DOHH2 (cell line): ENCODE data around the gene DAAM1.

Source experiments
- H3F3A ChIP-seq: fragments of 200-600 bp; sonication (generic), shearing (Covaris generic); 2 replicates; pipeline ENCODE4 v1.6.0; 2016; ENCODE audit warnings: antibody characterized with exemption, mild to moderate bottlenecking; ENCODE audit not compliant: control insufficient read depth, insufficient read depth
- H3K27ac ChIP-seq: fragments of 200-600 bp; sonication (generic); 2 replicates; pipeline ENCODE4 v1.5.1; 2014; ENCODE audit warnings: low read depth, mild to moderate bottlenecking, low read length, moderate library complexity
- H3K27me3 ChIP-seq: fragments of 200-600 bp; sonication (generic); 2 replicates; pipeline ENCODE4 v1.6.1; 2014; ENCODE audit warnings: mild to moderate bottlenecking, low read length, mixed read lengths; ENCODE audit not compliant: control insufficient read depth
- H3K36me3 ChIP-seq: fragments of 200-600 bp; sonication (generic); 2 replicates; pipeline ENCODE4 v1.6.1; 2014; ENCODE audit warnings: mild to moderate bottlenecking, low read length, moderate library complexity, mixed read lengths; ENCODE audit not compliant: control insufficient read depth
- H3K4me1 ChIP-seq: fragments of 200-600 bp; sonication (generic); 2 replicates; pipeline ENCODE4 v1.6.1; 2014; ENCODE audit warnings: mild to moderate bottlenecking, low read length, mixed read lengths; ENCODE audit not compliant: control insufficient read depth
- H3K4me2 ChIP-seq: fragments of 200-600 bp; sonication (generic); 2 replicates; pipeline ENCODE4 v1.6.0; 2014; ENCODE audit warnings: mild to moderate bottlenecking, low read length, moderate library complexity
- H3K4me3 ChIP-seq: fragments of 200-600 bp; sonication (generic); 2 replicates; pipeline ENCODE4 v1.5.1; 2014; ENCODE audit warnings: mild to moderate bottlenecking, low read length, mixed read lengths
- H3K79me2 ChIP-seq: fragments of 200-600 bp; sonication (generic); 2 replicates; pipeline ENCODE4 v1.6.1; 2014; ENCODE audit warnings: mild to moderate bottlenecking, low read length, mixed read lengths; ENCODE audit not compliant: control insufficient read depth
- H3K9me2 ChIP-seq: fragments of 200-600 bp; sonication (generic); replicated peaks from 2 replicates; pipeline ENCODE4 v1.6.1; 2014; ENCODE audit warnings: mild to moderate bottlenecking, low read length, mixed read lengths; ENCODE audit not compliant: control insufficient read depth
- H3K9me3 ChIP-seq: fragments of 200-600 bp; sonication (generic); 2 replicates; pipeline ENCODE4 v1.6.1; 2014; ENCODE audit warnings: antibody characterized with exemption, low read length, mixed read lengths; ENCODE audit not compliant: control insufficient read depth, insufficient read depth
- H4K20me1 ChIP-seq: fragments of 200-600 bp; sonication (generic); 2 replicates; pipeline ENCODE4 v1.6.0; 2014; ENCODE audit warnings: low read depth, mild to moderate bottlenecking, antibody characterized with exemption, low read length, moderate library complexity; ENCODE audit not compliant: control insufficient read depth, insufficient read depth
- EZH2phosphoT487 ChIP-seq: fragments of 200-600 bp; sonication (generic); IDR thresholded peaks from 2 replicates; pipeline ENCODE4 v1.6.1; 2017; ENCODE audit warnings: borderline replicate concordance, mild to moderate bottlenecking, antibody characterized with exemption, low read length, moderate library complexity, mixed read lengths
- TF ChIP-seq, protein P1 (sequence below): fragments of 200-600 bp; sonication (generic); IDR thresholded peaks from one replicate; pipeline ENCODE4 v1.5.1; 2014; ENCODE audit warnings: antibody characterized with exemption, mild to moderate bottlenecking, low read depth, low read length; ENCODE audit not compliant: poor library complexity, severe bottlenecking

The DAAM1 gene

DNA sequence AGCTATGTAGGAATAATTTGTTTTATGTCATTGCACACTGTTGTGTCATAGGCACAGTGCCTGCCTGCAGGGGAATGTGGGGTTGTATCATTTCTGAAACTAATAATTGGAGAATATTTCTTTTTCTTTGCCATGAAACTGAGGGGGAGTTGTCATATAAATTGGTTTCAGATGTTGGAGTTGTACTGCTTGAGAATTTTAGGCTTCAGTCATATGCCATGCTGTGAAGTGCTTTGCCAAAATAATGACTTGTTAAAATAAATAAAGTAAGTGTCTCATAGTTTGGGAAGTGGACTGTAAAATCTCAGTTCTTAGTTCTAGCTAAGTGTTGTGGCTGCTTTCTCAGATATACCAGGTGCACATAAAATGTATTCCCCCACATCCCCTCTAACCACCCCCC is 116.8 kb downstream of the DAAM1 start:
- no peak overlapping the region for H3K27ac ChIP-seq
- H3K9me3 ChIP-seq, result no peaks in the 10 kb centered on the region
- H3F3A ChIP-seq, result 0 out of 2 replicates have a peak, but pooled peaks cover 5% of the 10 kb centered on the region
- peaks cover 67% of the 10 kb centered on the region for H3K79me2 ChIP-seq
- H4K20me1 ChIP-seq, result no peaks in the 10 kb centered on the region
- peaks cover 13% of the 10 kb centered on the region for H3K36me3 ChIP-seq
- peak overlapping the region; percentile 31 for H3K4me2 ChIP-seq
- peak overlapping the region; percentile 25; the same call in 1 of the 2 replicates for H3K4me3 ChIP-seq
- H3K4me1 ChIP-seq, result peaks cover 100% of the 10 kb centered on the region
- no peak for TF ChIP-seq EZH2phosphoT487
- TF ChIP-seq, protein P1, sequence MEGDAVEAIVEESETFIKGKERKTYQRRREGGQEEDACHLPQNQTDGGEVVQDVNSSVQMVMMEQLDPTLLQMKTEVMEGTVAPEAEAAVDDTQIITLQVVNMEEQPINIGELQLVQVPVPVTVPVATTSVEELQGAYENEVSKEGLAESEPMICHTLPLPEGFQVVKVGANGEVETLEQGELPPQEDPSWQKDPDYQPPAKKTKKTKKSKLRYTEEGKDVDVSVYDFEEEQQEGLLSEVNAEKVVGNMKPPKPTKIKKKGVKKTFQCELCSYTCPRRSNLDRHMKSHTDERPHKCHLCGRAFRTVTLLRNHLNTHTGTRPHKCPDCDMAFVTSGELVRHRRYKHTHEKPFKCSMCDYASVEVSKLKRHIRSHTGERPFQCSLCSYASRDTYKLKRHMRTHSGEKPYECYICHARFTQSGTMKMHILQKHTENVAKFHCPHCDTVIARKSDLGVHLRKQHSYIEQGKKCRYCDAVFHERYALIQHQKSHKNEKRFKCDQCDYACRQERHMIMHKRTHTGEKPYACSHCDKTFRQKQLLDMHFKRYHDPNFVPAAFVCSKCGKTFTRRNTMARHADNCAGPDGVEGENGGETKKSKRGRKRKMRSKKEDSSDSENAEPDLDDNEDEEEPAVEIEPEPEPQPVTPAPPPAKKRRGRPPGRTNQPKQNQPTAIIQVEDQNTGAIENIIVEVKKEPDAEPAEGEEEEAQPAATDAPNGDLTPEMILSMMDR, result no peak
- no peaks in the 10 kb centered on the region for H3K9me2 ChIP-seq
- H3K27me3 ChIP-seq, result no peaks in the 10 kb centered on the region

DNA sequence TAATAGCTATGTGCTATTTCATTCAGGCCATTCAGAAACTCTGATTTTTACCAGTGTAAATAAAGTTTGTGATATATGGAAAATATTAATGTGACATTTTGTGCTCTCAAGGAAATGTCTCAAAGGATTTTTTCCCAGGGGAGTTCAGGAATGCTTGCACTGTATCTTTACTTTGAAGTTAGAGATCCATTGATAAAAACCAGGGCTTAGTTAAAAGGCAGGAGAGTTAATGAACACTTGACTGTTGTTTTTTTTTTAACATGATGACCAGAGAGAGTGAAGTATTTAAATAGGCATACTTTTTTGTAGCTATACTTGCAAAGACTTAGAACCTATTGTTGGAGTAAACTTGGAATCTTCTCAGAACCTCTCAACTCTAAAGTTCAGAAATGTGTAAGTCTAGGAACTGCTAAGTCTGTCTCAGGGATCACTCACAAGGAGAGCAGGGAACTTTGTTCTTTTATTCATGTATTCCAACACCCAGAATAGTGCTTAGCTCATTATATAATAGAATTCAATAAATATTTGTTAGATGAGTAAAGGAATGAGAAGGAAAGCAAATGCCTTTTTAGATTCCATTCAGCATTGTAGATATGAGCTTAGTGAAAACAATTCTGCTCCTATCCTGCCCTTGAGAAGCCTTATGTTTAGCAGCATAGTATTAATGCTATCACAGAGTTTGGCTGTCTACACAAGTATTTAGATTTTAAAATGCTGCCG is 117.5 kb downstream of the DAAM1 start:
- Histone ChIP-seq H3K36me3 (peaks cover 13% of the 10 kb centered on the region), H3K79me2 (peaks cover 71% of the 10 kb centered on the region), H3F3A (0 out of 2 replicates have a peak, but pooled peaks cover 5% of the 10 kb centered on the region), H3K27ac (no peak overlapping the region), H3K4me2 (peak overlapping the region; percentile 31), H3K4me1 (peaks cover 100% of the 10 kb centered on the region), H3K9me3 (no peaks in the 10 kb centered on the region), H3K27me3 (no peaks in the 10 kb centered on the region), H4K20me1 (no peaks in the 10 kb centered on the region), H3K9me2 (no peaks in the 10 kb centered on the region), H3K4me3 (0 out of 2 replicates have a peak overlapping the region, but pooled peaks have one; percentile 18)
- TF ChIP-seq, protein P1, result no peak
- TF ChIP-seq EZH2phosphoT487, result no peak

DNA sequence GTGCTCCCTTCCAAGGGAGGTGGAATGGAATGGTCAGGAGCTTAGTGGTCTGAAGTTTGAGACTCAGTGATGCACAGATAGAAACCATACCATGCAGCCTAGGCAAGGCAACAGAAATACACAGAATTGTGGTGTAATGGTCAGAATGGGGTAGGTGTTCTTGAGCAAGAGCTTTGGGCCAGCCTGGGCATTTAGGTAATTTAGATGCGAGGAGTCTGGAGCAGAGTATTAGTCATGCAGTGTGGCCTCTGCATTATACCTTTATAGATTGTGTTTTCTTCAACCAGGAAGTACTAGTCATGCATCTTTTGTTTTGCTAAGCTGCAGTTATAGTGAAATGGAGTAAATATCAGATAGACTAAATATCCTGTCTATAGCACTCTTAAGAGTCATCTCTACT is 118.3 kb downstream of the DAAM1 start:
- Histone ChIP-seq H3K27me3 (no peaks in the 10 kb centered on the region), H3K79me2 (peaks cover 77% of the 10 kb centered on the region), H3K4me2 (peak overlapping the region; percentile 31), H3K9me2 (no peaks in the 10 kb centered on the region), H3F3A (0 out of 2 replicates have a peak, but pooled peaks cover 3% of the 10 kb centered on the region), H3K9me3 (no peaks in the 10 kb centered on the region), H3K27ac (no peak overlapping the region), H3K4me1 (peaks cover 100% of the 10 kb centered on the region), H3K4me3 (0 out of 2 replicates have a peak overlapping the region, but pooled peaks have one; percentile 18), H3K36me3 (peaks cover 12% of the 10 kb centered on the region), H4K20me1 (no peaks in the 10 kb centered on the region)
- TF ChIP-seq, protein P1, result no peak
- no peak for TF ChIP-seq EZH2phosphoT487
